HepG2 (cell line): ENCODE measurements around the gene AEBP1. TPM values are rescaled to one million over a fixed set of nuclear protein-coding genes. Genes with fewer than 3 reads are reported as not detected.

Source experiments
- ATF6 ChIP-seq: sonication (generic); formaldehyde crosslinking; conservative IDR thresholded peaks from 2 replicates; pipeline ENCODE4 v1.4.0; 2020; ENCODE audit warnings: missing genetic modification reagents
- BORCS8-MEF2B ChIP-seq: sonication (generic); formaldehyde crosslinking; IDR thresholded peaks from 2 replicates; pipeline ENCODE4 v1.8.0; 2022; ENCODE audit warnings: mild to moderate bottlenecking, missing genetic modification reagents
- GFI1 ChIP-seq: sonication (generic); formaldehyde crosslinking; IDR thresholded peaks from 2 replicates; pipeline ENCODE4 v1.5.0; 2020; ENCODE audit warnings: missing genetic modification reagents, mild to moderate bottlenecking, borderline replicate concordance
- GLI4 ChIP-seq: sonication (generic); formaldehyde crosslinking; IDR thresholded peaks from 2 replicates; pipeline ENCODE4 v1.5.1; 2020; ENCODE audit warnings: missing genetic modification reagents, mild to moderate bottlenecking, moderate library complexity, borderline replicate concordance
- KDM2A ChIP-seq: sonication (generic); formaldehyde crosslinking; IDR thresholded peaks from 2 replicates; pipeline ENCODE4 v1.4.0; 2020; ENCODE audit warnings: low read depth, missing genetic modification reagents, borderline replicate concordance
- KLF15 ChIP-seq: sonication (generic); formaldehyde crosslinking; IDR thresholded peaks from 2 replicates; pipeline ENCODE4 v1.8.1; 2023; ENCODE audit warnings: borderline replicate concordance, mild to moderate bottlenecking, inconsistent platforms, missing genetic modification reagents, mixed read lengths
- MYNN ChIP-seq: sonication (generic); formaldehyde crosslinking; IDR thresholded peaks from 2 replicates; pipeline ENCODE4 v1.4.0; 2020; ENCODE audit warnings: mild to moderate bottlenecking, low read depth, missing genetic modification reagents
- POLR2A ChIP-seq, 2 experiments: IDR thresholded peaks; 2 replicates each; pipeline ENCODE4 v1.6.1; 2011; ENCODE audit warnings: low read depth in 2 of 2, low read length in 2 of 2, mild to moderate bottlenecking in 1 of 2, moderate library complexity in 1 of 2; ENCODE audit not compliant: insufficient read depth in 1 of 2
- TRIM24 ChIP-seq: sonication (generic); formaldehyde crosslinking; IDR thresholded peaks from 2 replicates; pipeline ENCODE4 v1.8.0; 2022; ENCODE audit warnings: mild to moderate bottlenecking, missing genetic modification reagents
- ZNF232 ChIP-seq: sonication (generic); formaldehyde crosslinking; IDR thresholded peaks from 2 replicates; pipeline ENCODE4 v1.4.0; 2020; ENCODE audit warnings: missing genetic modification reagents, borderline replicate concordance
- ZNF558 ChIP-seq: sonication (generic); formaldehyde crosslinking; IDR thresholded peaks from 2 replicates; pipeline ENCODE4 v1.9.0; 2022; ENCODE audit warnings: mild to moderate bottlenecking, missing genetic modification reagents, borderline replicate concordance
- ZNF607 ChIP-seq: sonication (generic); formaldehyde crosslinking; IDR thresholded peaks from 2 replicates; pipeline ENCODE4 v1.5.1; 2020; ENCODE audit warnings: missing genetic modification reagents, mild to moderate bottlenecking, borderline replicate concordance
- ZNF841 ChIP-seq: sonication (generic); formaldehyde crosslinking; IDR thresholded peaks from 2 replicates; pipeline ENCODE4 v1.8.1; 2023; ENCODE audit warnings: missing genetic modification reagents, borderline replicate concordance
- polyA plus RNA-seq, 8 experiments: library from polyadenylated mRNA; depleted of rRNA in 3 of 8; stranded (reverse) in 7 of 8; unstranded in 1 of 8; fragments of >200 nt; fragmentation: Illumina TruSeq in 4 of 8; extraction: Trizol in 4 of 8; gene quantifications; 2 replicates each; pipeline versions ENCODE4 v1.2.1 to v1.2.3, GENCODE V29; 2011 to 2016; ENCODE audit warnings: low read depth in 4 of 8, missing spikeins in 1 of 8, mixed read lengths in 1 of 8; ENCODE audit not compliant: insufficient read depth in 1 of 8
- total RNA-seq, 5 experiments: library from RNA; depleted of rRNA; stranded (reverse); fragments of >200 nt; fragmentation: Illumina TruSeq; extraction: Trizol; gene quantifications; 2 replicates each; pipeline ENCODE4 v1.2.3, GENCODE V29; 2016; ENCODE audit warnings: low read depth in 1 of 5
- TF ChIP-seq, protein P1 (sequence below): sonication (generic); formaldehyde crosslinking; IDR thresholded peaks from 2 replicates; pipeline ENCODE4 v1.4.0; 2020; ENCODE audit warnings: missing genetic modification reagents
- TF ChIP-seq, protein P2 (sequence below): sonication (generic); formaldehyde crosslinking; IDR thresholded peaks from one replicate; pipeline ENCODE4 v1.5.1; 2020; ENCODE audit warnings: mild to moderate bottlenecking, missing genetic modification reagents; ENCODE audit errors: not compliant biosample characterization

Gene AEBP1
- total and polyA plus RNA-seq, 2 of the 13 experiments (the other 11 are each of a cell fraction or from before 2014, with no cell fraction given) = 0.22 to 0.55 TPM

DNA sequence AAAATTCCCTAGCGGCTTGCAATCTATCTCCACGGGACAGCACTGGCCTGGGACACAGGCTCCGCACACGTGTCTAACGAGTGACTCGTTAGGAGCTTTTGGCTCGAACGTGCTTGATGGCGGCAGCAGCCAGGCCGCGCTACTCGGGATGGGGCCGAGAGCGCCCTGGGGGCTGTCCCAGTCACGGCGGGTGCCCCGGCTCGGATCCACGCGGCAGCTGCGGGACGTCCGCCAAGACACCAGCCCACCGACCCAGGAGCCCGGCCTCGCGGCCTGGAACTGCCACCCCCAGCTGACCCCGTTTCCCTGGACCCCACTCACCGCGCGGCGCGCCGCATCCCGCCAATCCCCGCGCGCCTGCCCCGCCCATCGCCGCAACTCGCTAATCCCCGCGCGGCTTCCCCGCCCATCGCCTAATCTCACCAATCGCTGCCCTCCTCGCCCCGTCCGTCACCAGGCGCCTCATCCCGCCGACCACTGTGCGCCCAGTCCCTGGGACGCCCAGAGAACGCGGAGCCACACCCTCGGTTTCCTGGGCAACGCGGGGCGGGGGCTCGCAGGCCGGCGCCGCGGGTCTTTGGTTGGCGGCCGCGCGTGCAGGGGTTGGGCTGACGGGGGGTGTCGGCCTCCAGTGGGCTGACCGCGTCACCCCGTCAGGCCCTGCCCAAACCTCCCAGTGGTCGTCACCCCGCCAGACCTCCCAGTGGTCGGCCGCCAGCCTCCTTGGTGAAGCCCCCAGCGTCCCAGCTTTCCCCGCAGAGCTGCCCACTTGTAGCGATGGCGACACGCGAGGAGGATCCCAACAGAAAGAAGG is 19.3 kb downstream of the AEBP1 start, which contains the start of gene POLD2 (continued):
- TF ChIP-seq ATF6 (no peak), ZNF841 (CRISPR knock-in tag) (no peak), KDM2A (peak; percentile 64), ZNF607 (CRISPR knock-in tag) (peak; percentile 89), KLF15 (CRISPR knock-in tag) (peak; percentile 62; the same call in 1 of the 2 replicates), MYNN (CRISPR knock-in tag) (no peak), POLR2A (IDR thresholded peaks at IDR 0.05; ENCODE audit: insufficient read depth in 1 of 2, low read depth in 2 of 2, low read length in 2 of 2) (peak; percentile 69 to 77), ZNF232 (CRISPR knock-in tag) (peak; percentile 67; the same call in 1 of the 2 replicates), TRIM24 (CRISPR knock-in tag) (no peak), ZNF558 (CRISPR knock-in tag) (no peak), GLI4 (CRISPR knock-in tag) (no peak), BORCS8-MEF2B (CRISPR knock-in tag) (peak; percentile 50; the same call in 1 of the 2 replicates), GFI1 (CRISPR knock-in tag) (peak; percentile 80; the same call in 1 of the 2 replicates)
- TF ChIP-seq, protein P1, sequence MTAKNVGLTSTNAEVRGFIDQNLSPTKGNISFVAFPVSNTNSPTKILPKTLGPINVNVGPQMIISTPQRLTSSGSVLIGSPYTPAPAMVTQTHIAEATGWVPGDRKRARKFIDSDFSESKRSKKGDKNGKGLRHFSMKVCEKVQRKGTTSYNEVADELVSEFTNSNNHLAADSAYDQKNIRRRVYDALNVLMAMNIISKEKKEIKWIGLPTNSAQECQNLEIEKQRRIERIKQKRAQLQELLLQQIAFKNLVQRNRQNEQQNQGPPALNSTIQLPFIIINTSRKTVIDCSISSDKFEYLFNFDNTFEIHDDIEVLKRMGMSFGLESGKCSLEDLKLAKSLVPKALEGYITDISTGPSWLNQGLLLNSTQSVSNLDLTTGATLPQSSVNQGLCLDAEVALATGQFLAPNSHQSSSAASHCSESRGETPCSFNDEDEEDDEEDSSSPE = peak; percentile 85
- TF ChIP-seq, protein P2, sequence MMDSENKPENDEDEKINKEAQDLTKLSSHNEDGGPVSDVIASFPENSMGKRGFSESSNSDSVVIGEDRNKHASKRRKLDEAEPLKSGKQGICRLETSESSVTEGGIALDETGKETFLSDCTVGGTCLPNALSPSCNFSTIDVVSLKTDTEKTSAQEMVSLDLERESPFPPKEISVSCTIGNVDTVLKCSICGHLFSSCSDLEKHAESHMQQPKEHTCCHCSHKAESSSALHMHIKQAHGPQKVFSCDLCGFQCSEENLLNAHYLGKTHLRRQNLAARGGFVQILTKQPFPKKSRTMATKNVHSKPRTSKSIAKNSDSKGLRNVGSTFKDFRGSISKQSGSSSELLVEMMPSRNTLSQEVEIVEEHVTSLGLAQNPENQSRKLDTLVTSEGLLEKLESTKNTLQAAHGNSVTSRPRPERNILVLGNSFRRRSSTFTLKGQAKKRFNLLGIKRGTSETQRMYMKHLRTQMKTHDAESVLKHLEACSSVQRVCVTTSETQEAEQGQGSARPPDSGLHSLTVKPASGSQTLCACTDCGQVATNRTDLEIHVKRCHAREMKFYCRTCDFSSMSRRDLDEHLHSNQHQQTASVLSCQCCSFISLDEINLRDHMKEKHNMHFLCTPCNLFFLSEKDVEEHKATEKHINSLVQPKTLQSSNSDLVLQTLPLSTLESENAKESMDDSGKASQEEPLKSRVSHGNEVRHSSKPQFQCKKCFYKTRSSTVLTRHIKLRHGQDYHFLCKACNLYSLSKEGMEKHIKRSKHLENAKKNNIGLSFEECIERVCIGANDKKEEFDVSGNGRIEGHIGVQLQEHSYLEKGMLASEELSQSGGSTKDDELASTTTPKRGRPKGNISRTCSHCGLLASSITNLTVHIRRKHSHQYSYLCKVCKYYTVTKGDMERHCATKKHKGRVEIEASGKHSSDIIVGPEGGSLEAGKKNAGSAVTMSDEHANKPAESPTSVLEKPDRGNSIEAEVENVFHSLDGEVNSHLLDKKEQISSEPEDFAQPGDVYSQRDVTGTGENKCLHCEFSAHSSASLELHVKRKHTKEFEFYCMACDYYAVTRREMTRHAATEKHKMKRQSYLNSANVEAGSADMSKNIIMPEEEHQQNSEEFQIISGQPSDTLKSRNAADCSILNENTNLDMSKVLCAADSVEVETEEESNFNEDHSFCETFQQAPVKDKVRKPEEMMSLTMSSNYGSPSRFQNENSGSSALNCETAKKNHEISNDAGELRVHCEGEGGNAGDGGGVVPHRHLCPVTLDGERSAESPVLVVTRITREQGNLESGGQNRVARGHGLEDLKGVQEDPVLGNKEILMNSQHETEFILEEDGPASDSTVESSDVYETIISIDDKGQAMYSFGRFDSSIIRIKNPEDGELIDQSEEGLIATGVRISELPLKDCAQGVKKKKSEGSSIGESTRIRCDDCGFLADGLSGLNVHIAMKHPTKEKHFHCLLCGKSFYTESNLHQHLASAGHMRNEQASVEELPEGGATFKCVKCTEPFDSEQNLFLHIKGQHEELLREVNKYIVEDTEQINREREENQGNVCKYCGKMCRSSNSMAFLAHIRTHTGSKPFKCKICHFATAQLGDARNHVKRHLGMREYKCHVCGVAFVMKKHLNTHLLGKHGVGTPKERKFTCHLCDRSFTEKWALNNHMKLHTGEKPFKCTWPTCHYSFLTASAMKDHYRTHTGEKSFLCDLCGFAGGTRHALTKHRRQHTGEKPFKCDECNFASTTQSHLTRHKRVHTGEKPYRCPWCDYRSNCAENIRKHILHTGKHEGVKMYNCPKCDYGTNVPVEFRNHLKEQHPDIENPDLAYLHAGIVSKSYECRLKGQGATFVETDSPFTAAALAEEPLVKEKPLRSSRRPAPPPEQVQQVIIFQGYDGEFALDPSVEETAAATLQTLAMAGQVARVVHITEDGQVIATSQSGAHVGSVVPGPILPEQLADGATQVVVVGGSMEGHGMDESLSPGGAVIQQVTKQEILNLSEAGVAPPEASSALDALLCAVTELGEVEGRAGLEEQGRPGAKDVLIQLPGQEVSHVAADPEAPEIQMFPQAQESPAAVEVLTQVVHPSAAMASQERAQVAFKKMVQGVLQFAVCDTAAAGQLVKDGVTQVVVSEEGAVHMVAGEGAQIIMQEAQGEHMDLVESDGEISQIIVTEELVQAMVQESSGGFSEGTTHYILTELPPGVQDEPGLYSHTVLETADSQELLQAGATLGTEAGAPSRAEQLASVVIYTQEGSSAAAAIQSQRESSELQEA (CRISPR knock-in tag) = no peak
